ENCODE measurements around the gene ERGIC1. TPM values are rescaled to one million over a fixed set of nuclear protein-coding genes. Genes with fewer than 3 reads are reported as not detected.

Gene ERGIC1
- total and polyA plus RNA-seq, 2 of the 8 experiments (the other 6 are each of a cell fraction or from before 2014, with no cell fraction given) = 95.3 to 106 TPM

- no peak for TF ChIP-seq HDAC6 (IDR thresholded peaks at IDR 0.05; ENCODE audit: low read depth, low read length)
- no peak for TF ChIP-seq TAF1 (IDR thresholded peaks at IDR 0.05; ENCODE audit: low read depth, low read length)
- TF ChIP-seq RXRA (IDR thresholded peaks at IDR 0.05; ENCODE audit: insufficient read depth, low read depth, low read length) = no peak
- TF ChIP-seq FOSL1 (IDR thresholded peaks at IDR 0.05; ENCODE audit: insufficient read depth, low read depth, low read length) = no peak
- no peak for TF ChIP-seq EGR1 (IDR thresholded peaks at IDR 0.05; ENCODE audit: borderline replicate concordance, low read depth, low read length)
- TF ChIP-seq ATF3 (IDR thresholded peaks at IDR 0.05; ENCODE audit: insufficient read depth, low read depth, low read length) = no peak
- TF ChIP-seq POLR2A (IDR thresholded peaks at IDR 0.05; ENCODE audit: control extremely low read depth in 1 of 2, low read depth in 2 of 2, low read length in 2 of 2) = no peak
- no peak for TF ChIP-seq E2F6 (IDR thresholded peaks at IDR 0.05)
- TF ChIP-seq TAF7 (optimal IDR thresholded peaks at IDR 0.05; ENCODE audit: borderline replicate concordance, low read depth, low read length) = no peak
- no peak for TF ChIP-seq TEAD4 (IDR thresholded peaks at IDR 0.05; ENCODE audit: low read depth, low read length)
Observed at GRCh38 chr5:172832383-172833315, 1.4 kb upstream of the ERGIC1 start (continued).
